ENCODE measurements around the gene GPR143. TPM values are rescaled to one million over a fixed set of nuclear protein-coding genes. Genes with fewer than 3 reads are reported as not detected.

GPR143 gene
- total RNA-seq, 1 experiment from 2014 or later = 32.1 TPM

GRCh38 chrX:9681422-9681821 is 84.2 kb downstream of the GPR143 start:
- no peak for DNase-seq
- no peak overlapping the region for H3K4me3 ChIP-seq (ENCODE audit: insufficient read depth, low read depth, low read length)
- no peaks in the 10 kb centered on the region; the same call in 1 of the 2 replicates for H3K36me3 ChIP-seq (replicated peaks; ENCODE audit: control insufficient read depth, insufficient read depth, low read length)
- H3K27me3 ChIP-seq (ENCODE audit: control insufficient read depth, insufficient read depth, low read length) = no peaks in the 10 kb centered on the region

DNA sequence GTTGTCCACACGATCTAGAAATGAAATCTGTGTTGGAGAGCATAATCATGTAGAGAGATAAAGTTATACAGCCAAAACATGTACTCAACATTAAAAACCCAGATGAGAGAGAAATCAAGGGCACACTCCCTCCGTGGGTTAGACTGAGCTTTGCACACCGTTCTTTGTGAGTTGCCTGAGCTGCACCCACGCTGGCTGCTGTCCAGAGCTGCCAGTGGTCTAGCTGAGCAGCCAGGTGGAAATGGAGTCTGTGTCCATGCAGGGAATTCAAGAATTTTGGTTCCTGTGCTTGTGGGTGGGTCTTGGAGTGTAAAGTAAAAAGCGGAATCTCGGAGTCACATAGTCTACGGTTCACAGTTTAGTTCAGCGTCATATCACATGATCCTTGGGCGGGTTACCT is 84.6 kb downstream of the GPR143 start:
- DNase-seq = no peak
- Histone ChIP-seq H3K4me3 (ENCODE audit: insufficient read depth, low read depth, low read length) (no peak overlapping the region), H3K27me3 (ENCODE audit: control insufficient read depth, insufficient read depth, low read length) (no peaks in the 10 kb centered on the region), H3K36me3 (replicated peaks; ENCODE audit: control insufficient read depth, insufficient read depth, low read length) (no peaks in the 10 kb centered on the region; the same call in 1 of the 2 replicates)

GRCh38 chrX:9678215-9678965 is 87.3 kb downstream of the GPR143 start:
- no peak for DNase-seq
- H3K36me3 ChIP-seq (replicated peaks; ENCODE audit: control insufficient read depth, insufficient read depth, low read length) = no peaks in the 10 kb centered on the region; the same call in 1 of the 2 replicates
- no peaks in the 10 kb centered on the region for H3K27me3 ChIP-seq (ENCODE audit: control insufficient read depth, insufficient read depth, low read length)
- no peak overlapping the region for H3K4me3 ChIP-seq (ENCODE audit: insufficient read depth, low read depth, low read length)

- Histone ChIP-seq H3K27me3 (ENCODE audit: control insufficient read depth, insufficient read depth, low read length) (no peaks in the 10 kb centered on the region), H3K4me3 (ENCODE audit: insufficient read depth, low read depth, low read length) (no peak overlapping the region), H3K36me3 (replicated peaks; ENCODE audit: control insufficient read depth, insufficient read depth, low read length) (no peaks in the 10 kb centered on the region; the same call in 1 of the 2 replicates)
- DNase-seq = no peak
Observed at GRCh38 chrX:9677098-9677739, 88.4 kb downstream of the GPR143 start.

- no peak for DNase-seq
- Histone ChIP-seq H3K27me3 (ENCODE audit: control insufficient read depth, insufficient read depth, low read length) (no peaks in the 10 kb centered on the region), H3K4me3 (ENCODE audit: insufficient read depth, low read depth, low read length) (no peak overlapping the region), H3K36me3 (replicated peaks; ENCODE audit: control insufficient read depth, insufficient read depth, low read length) (no peaks in the 10 kb centered on the region; the same call in 1 of the 2 replicates)
Observed at GRCh38 chrX:9676738-9677097, 88.9 kb downstream of the GPR143 start.

DNA sequence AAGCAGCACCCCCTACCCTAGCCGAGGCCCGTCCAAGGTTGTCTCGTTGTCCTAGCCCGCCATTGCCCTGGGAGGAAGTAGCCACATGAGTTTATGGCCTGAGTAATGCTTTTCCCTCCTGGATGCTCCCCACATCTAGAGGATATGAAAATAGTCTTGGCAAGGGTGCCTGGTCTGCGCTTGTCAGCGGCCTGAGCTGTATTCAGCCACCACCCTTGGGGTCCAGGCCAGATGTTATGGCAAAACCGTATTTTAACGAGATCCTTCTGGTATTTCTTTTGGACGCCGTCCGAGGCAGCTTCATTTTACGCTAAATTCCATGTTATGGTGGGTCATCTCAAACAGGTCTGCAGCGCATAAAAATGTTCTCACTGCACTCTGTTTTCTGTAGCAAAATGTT is 89.3 kb downstream of the GPR143 start:
- DNase-seq = no peak
- Histone ChIP-seq H3K36me3 (replicated peaks; ENCODE audit: control insufficient read depth, insufficient read depth, low read length) (no peaks in the 10 kb centered on the region; the same call in 1 of the 2 replicates), H3K27me3 (ENCODE audit: control insufficient read depth, insufficient read depth, low read length) (no peaks in the 10 kb centered on the region), H3K4me3 (ENCODE audit: insufficient read depth, low read depth, low read length) (no peak overlapping the region)

Other genes with a start within 250 kb of the GPR143 start
- gene SHROOM2, start 20.6 kb upstream of the GPR143 start, total RNA-seq (2014; rRNA removed; shearing (Covaris generic)) = 22.9 and 24.1 TPM in 2 replicates
- gene CLDN34, start 201.5 kb upstream of the GPR143 start, total RNA-seq (2014; rRNA removed; shearing (Covaris generic)) = 0.52 TPM in 1 of 2 replicates, not detected in the other

Measured in H7 (cell line).